DMS153 (cell line): Measurements from ENCODE around the gene CDNF.
"Not testable (repeated sequence)": the region's sequence is repeated elsewhere in the genome, so short reads cannot be mapped to it uniquely, and the experiment has no call there.

Experiments
- DNase-seq: peaks from one replicate; lab custom pipeline; 2025; lab: John Stamatoyannopoulos, UW

The CDNF gene

GRCh38 chr10:14838582-14839304 is 906 bp upstream of the CDNF start:
- no peak for DNase-seq

DNA sequence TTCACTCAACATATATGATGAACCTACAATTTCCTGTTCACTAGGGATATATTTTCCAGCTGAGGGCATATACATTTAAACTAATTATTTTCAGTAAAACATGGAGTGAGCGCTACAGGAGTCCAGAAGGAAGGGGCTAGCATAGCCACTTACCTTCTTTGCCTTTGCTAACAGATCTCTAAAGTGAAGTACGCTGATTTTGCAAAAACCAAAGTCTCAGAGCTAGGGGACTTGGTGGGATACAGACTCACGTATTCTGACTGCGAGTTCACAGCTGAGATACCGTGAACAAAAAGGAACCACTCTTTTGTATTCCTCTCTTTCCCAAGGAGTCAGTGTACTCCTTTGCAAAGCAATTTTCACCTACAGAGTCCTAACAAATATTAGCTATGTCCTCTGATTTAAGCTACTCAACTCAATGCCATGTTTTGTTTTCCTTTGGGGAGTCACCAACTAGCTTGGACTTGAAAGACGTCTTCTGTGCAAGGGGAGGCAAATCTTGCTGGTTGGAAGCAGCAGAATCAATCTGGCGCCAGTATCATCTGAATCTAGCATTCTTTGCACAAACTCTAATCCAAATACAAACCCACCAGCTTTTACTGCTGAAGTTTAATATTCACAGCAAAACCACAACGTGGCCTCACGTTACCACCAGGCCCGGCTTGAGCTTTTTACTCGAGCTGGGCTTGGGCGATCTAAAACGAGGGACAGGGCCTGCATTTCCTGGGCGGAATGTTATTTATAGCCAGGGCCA is 657 bp downstream of the CDNF start:
- no peak for DNase-seq

DNA sequence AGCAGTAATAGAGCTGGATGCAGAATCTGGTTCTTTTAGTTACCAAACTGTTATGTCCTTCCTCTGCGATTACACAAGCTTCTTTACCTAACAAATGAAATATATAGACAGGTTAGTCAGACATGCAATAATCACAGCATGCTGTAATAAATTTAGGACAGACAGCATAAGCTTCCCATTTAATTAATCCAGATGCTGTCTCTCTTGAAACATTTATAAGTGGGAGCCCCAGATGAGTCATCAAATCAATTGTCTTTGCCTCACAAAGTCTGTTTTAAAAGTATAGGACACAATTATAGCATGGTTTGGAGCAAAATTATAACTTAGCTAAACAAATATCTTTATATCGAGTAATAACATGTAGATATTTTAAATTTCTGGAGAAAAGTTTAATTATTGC is 1.6 kb downstream of the CDNF start:
- no peak for DNase-seq

- DNase-seq: no peak
Observed at GRCh38 chr10:14833106-14833505, 4.7 kb downstream of the CDNF start.

DNA sequence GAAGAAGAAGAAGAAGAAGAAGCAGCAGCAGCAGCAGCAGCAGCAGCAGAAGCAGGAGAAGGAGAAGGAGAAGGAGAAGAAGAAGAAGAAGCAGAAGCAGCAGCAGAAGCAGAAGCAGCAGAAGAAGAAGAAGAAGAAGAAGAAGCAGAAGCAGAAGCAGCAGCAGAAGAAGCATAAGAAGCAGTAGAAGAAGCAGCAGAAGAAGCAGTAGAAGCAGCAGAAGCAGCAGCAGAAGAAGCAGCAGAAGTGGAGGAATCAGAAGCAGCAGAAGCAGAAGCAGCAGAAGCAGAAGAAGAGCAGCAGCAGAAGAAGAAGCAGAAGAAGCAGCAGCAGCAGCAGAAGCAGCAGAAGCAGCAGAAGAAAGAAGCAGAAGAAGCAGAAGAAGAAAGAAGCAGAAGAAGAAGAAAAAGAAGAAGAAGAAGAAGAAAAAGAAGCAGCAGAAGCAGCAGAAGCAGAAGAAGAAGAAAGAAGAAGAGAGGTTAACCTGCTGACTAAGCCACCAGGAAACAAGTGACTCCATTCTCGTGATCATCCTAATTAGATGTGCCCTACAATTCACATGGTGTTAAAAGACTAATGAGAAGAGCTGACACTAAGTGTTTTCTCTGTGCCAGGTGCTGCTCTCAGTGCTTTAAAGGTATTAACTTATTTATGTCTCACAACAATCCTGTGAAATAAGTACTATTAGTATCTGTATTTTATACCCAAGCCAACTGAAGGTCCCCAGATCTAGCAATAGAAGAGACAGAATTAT is 11.6 kb downstream of the CDNF start:
- DNase-seq: no peak

DNA sequence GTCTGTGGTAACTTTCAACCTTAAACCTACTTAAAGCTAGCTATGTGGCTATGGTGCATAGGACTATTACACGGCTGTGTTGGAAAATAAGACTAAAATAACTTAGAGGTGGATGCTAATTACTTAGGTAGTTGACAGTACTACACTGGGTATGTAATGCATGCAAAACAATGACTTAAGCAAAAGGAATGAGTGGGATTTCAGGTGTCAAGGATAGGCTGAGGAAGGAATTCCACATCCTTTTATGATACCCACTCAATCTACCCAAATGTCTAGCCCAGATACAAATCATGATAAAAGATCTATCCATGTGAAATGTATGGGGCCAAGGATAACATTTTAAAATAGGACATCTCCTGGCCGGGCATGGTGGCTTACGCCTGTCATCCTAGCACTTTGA is 13.9 kb downstream of the CDNF start:
- DNase-seq: no peak

DNA sequence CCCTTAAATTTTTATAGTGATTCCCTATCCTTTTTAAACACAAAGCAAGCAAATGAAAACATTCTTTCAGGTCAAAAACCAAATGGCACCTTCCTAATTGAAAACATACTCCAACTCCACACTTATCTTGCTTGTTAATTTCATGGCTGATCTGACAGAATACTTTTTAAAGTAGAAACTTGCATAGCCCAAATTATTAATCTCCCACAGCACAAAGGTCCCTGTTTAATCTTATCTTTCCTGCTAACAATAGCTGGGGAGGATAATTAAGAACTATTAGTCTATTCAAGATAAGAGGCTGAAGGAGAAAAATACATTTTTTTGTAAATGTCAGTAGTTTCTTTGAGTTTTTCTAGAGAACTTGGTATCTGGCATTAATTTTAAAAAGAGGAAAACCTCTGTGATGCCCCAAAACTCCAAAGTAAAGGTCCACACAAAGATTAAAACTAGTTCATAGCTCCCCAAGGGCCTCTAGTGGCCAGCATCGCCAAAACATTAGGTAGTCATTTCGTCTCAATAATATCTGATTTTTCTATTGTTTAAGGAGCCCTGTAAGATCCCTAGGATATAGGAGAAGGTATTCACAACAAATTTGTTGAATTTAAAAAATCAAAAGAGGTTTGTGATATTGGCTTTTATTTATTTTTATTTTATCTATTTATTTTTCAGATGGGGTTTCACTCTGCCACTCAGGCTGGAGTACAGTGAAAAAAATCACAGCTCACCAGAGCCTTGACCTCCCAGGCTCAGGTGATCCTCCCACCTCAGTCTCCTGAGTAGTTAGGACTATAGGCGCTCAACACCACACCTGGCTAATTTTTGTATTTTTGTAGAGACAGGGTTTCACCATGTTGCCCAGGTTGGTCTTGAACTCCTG is 14.7 kb downstream of the CDNF start:
- no peak for DNase-seq

DNA sequence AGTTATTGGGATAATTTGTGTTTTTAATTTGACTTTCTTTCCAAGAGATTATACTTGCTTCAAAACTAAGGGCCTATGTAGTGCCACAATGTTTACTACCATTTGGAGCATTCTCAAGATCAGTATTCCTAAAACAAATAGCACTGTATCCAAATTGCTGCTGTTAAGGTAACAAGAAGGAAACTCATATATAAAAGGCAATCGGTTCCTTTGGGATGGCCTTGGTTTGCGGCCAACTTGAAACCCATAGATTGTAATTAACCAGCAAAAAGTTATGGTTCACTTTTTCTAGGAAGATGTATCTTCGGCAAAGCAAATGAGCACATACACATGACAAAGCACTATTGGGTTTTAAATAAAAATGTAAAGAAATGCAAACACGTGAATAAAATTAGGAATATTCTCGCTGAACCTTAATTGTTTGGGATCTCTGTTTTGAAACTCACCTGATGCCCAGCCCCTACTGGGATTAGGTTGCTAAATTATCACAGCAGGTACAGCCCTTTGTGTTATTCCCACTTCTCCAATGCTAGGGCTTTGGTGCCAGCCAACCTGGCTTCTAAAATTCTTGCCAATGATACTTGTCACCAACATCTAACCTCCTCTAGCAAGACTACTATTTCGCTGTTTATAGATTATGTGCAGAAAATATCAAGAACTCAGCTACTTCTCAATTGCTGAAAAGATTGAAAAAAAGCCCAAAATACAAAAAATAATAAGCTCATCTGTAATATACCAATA is 16.0 kb downstream of the CDNF start:
- DNase-seq: no peak

DNA sequence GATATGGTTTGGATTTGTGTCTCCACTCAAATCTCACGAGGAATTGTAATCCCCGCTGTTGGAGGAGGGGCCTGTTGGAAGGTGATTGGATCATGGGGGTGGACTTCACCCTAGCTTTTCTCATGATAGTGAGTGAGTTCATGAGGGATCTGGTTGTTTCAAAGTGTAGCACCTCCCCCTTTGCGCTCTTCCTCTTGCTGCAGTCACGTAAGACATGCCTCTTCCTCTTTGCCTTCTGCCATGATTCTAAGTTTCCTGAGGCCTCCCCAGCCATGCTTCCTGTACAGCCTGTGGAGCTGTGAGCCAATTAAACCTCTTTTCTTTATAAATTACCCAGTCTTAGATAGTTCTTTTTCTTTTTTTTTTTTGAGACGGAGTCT is 17.1 kb downstream of the CDNF start:
- no peak for DNase-seq

GRCh38 chr10:14820010-14820774 is 17.6 kb downstream of the CDNF start:
- no peak for DNase-seq

DNA sequence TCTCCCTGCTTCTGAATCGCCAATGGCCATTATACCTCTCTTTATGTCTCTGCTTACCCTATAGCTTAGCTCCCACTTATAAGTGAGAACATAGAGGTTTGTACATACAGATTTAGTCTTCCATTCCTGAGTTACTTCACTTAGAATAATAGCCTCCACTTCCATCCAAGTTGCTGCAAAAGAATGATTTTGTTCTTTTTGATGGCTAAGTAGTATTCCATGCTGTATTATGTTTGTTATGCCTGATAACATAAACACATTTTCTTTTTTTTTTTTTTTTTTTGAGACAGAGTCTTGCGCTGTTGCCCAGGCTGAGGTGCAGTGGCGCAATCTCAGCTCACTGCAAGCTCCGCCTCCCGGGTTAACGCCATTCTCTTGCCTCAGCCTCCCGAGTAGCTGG is 21.1 kb downstream of the CDNF start:
- not testable (repeated sequence) for DNase-seq

DNA sequence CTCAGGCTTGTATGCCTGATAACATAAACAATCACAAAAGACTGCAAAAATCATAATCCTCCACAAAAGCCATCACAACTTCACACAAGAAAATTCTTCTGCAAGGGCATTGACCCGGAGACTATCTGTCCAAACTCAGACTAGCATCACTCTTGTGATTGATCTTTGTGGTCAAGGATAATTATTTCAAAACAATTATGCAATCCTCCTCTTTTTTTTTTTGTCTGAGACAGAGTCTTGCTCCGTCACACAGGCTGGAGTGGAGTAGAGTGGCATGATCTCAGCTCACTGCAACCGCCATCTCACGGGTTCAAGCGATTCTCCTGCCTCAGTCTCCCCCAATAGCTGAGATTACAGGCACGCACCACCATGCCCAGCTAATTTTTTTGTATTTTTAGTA is 22.2 kb downstream of the CDNF start:
- no peak for DNase-seq

DNA sequence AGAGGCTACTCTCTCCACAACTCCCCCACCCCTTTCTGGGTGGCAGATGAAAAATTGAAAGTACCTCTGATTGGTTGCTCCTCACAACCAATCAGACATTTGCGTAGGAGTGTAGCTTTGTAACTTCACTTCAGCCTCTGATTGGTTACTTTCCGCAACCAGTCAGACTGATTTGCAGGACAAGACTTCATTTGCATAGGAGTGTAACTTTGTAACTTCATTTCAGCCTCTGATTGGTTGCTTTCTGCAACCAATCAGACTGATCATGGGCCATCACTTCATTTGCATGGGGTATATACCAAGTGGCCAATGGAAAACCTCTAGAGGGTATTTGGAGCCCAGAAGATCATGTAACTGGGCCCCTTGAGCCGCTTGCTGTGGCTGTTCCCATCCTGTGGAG is 25.6 kb downstream of the CDNF start:
- DNase-seq: no peak

DNA sequence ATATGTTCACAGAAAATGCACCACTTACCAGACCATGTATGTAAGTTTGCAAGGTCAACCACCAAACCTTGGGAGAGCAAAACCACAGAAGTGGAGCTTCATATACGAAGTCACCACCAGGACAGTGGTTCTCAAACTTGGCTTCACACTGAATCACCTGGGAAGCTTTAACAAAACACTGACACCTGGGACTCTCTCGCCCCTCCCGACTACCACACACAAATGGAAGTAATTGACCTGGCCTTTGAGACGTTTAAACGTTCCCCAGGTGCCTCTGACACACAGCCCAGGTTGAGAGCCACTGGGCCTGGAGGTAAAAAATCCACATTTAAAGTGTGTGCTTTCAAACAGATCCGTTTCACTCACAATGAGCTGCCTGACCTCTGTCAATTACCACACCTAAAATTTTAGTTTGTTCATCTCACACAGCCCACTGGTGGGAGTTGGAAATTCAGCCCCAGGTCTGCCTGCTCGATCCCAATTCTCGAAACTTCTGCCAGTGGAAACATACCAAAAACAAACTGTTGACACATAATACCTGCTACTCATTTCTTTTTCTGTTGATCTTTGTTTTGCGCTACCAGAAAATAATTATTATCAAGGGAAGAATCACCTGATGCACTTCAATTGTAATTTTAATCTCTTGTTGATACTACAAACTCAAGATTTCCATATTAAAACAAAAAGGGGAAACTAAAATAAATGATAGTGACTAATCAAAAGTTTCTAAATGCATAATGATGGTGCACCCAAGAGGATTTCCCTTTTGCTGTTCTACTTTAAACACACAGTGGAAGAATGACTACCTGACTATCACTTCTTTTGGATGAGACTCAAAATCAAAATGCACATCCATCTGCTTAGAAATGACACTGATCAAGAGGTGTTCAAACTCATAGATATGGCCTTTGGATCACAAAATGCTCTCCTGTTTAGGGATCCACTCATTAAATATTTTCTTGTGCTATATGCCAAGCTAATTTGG is 26.6 kb downstream of the CDNF start:
- no peak for DNase-seq

- no peak for DNase-seq
Observed at GRCh38 chr10:14806318-14806717, 31.5 kb downstream of the CDNF start.

- no peak for DNase-seq
Observed at GRCh38 chr10:14803827-14804226, 34.0 kb downstream of the CDNF start.

DNA sequence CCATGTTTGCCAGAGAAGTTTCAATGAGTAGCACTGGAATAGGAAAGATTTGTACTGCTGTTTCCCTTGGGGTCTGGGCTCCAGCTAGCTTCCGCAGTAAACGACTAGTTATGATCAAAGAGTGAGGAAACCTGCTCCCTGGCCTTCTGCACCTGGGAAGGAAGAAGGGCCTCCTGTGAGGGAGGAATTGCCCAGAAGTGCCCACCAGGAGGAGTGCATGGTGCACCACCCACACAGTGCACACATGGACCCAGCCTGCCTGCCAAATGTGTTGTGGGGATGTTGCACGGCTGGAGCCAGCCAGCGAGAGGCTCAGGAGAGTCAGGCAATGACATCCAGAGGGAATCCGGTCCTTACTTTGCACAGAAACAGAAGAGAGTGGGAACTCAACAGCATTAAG is 36.1 kb downstream of the CDNF start:
- DNase-seq: no peak

DNA sequence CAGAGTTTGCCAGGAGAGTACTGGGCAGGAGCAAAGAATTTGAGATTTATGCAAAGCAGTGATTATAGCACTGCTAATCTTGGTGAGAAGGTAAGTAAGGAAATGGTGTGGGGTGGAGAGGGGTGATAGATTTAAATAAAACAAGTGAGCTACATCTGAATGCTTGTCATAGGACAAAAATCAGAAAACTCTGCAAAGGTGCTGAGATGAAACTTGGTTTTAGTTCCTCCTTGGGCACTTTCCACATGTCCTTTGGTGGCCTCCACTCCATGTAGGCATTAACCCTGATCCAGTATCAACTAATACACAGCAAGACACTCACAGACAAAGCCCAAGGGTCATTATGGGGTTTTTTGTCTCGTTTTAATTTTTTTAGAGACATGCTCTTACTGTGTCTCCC is 37.4 kb downstream of the CDNF start:
- DNase-seq: no peak

DNA sequence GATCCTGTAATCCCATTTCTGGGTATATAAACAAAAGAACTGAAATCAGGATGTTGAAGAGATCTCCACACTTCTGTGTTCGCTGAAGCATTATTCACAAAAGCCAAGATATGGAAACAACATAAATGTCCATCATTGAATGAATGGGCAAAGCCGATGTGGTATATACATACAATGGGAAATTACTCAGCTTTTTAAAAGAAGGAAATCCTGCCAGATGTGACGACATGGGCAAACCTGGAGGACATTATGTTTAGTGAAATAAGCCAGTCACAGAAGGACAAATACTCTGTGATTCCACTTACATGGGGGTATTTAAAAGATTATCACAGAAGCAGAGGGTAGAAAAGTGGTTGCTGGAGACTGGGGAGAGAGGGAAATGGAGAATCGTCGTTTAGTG is 39.2 kb downstream of the CDNF start:
- DNase-seq: no peak
